NCI-H2227 treated with DMSO at 0.1 percent for 48 hours (cell line): ENCODE measurements around the gene ABHD8.
"Not testable (repeated sequence)": the region's sequence is repeated elsewhere in the genome, so short reads cannot be mapped to it uniquely, and the experiment has no call there.

Source experiments
- DNase-seq: peaks from one replicate; lab custom pipeline; 2025; lab: John Stamatoyannopoulos, UW

Gene ABHD8

DNA sequence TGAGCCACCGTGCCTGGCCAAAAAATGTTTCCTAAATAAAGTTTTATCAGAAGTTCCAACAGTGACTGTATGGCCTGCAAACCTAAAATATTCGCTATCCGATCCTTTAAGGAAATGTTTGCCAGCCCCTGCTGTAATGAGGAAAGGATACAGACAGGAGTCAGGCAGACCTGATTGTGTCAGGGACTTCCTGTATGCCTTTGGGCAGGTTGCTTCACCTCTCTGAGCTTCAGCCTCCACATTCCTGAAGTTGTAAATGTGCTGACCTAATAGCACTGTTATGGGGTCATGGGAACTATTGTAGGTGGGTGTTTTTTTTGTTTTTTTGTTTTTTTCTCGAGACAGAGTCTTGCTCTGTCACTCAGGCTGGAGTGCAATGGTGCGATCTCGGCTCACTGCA lies 6.2 kb downstream of the ABHD8 start:
- no peak for DNase-seq

DNA sequence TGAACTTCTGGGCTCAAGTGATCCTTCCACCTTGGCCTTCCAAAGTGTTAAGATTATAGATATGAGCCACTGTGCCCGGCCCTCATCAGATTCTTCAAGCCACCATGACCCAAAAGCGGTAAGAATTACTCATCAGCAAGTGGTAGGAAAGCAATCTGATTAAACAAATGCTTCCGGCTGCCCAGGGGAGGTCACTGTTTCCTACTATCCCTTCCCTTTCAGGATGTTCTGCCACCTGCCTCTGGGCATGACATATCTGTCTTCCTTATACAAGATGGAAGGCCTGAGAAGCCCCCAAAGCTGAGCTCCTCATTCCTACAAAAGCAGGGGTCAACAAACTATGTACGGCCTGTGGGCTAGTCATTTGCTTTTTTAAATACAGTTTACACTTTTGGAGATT lies 7.0 kb downstream of the ABHD8 start:
- no peak for DNase-seq

DNA sequence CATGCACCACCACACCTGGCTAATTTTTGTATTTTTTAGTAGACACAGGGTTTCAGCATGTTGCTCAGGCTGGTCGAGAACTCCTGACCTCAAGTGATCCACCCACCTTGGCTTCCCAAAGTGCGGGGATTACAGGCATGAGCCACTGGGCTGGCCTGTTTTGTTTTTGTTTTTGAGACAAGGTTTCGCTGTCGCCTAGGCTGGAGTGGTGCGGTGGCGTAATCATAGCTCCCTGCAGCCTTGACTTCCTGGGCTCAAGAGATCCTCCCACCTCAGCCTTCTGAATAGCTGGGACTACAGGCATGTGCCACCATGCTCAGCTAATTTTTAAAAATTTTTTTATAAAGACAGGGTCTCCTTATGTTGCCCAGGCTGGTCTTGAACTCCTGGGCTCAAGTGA lies 7.7 kb downstream of the ABHD8 start:
- not testable (repeated sequence) for DNase-seq

DNA sequence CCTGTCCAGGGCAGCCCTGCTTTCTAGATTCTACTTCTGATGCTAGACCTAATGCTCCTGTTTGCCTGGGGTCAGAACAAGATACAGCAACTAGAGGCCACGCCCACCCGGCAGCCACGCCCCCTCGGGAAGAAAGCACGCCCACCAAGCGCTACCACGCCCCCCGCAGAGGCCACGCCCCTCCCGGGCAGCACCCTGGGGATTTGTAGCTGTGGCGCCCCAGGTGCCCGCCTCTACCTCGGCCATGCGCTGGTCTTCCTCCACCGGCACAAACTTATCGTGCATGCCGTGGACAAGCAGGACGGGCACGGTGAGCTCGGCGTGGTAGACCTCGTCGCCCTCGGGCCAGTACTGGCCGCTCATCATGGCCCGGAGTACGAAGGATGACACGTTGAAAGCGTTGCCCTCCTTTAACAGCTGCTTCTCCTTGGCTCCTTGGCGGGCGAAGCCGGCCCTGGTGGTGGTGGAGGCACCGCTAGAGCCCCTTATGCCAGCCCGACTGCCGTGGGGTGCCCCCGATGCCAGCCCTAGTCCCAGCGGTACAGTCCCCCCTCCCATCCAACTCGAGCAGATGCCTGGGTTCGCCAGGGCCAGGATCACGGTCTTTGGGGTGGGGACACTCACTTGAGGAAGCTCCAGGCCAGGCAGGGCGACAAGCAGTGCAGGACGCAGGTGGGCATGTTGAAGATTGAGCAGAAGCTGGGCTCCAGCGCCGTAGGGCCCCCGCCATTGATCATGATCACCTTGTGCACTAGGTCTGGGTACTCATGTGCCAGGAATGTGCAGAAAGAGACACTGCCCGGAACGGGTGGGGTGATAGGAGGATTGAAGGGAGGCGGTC lies 9.0 kb downstream of the ABHD8 start:
- DNase-seq, result no peak

DNA sequence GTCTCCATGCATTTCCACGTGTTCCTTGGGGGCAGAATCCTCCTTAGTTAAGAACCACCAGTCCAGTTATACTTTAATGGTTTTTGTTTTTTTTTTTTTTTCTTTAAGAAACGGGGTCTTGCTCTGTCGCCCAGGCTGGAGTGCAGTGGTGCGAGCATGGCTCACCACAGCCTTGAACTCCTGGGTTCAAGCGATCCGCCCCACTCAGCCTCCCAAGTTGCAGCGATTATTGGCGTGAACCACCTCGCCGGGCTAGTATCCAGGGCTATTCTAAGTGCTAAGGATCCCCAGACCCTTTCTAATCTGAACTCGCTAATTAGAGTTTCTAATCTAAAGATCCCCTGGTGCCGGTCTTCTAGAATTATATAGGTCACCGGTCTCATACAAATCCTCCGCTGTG lies 9.6 kb downstream of the ABHD8 start:
- no peak for DNase-seq

DNA sequence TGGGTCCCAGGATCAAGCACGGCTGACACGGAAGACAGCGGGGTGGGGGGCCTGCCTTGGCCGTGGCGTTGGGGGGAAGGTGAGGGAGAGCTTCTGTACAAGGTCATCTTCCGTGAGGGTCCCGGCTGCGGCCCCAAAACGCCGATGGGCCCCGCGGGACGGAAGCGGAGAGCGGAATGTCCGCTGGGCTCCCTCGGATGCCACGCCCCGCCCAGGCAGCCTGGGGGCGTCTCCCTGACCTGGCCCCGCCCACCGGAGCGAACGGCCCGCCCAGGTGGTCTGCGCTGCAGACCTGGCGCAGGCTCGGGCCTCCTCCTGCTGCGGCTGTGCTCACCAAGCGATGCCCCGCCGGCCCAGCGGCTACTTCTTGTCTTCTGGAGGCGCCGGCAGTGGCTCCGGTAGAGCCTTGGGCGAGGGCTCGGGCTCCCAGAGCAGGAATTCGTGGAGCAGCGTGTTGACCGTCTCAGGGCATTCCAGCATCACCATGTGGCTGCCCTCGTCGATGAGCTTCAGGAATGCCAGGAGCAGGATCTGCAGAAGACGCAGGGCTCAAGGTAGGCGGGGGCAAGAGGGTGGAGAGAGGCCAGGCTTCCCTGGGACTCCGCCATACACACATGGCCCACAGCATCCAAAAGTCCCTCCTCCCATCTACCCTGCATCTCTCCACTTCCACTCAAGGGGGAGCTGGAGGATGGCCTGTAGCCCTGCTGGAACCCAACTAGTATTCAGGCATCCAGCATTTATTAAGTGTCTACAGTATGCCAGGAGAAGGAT lies 10.7 kb downstream of the ABHD8 start:
- DNase-seq, result no peak

DNA sequence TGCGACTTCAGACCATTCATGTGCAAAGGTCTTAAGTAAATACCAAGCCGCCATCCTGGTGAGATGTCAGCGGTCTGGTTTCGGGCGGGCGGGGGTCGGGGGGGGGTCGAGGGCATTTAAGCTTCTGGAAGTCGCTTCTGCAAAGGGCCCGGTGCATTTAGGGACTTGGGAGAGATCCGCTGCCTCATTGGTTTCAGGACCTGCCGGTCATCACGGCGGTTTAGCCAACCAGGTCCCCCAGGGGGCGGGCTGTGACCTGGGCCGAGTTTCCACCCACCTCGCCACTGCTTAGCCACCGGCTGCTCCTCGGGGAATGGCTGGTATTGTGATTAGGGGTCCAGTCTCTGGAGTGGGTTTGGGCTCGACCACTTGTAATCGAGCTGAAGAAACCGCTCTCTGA lies 13.7 kb downstream of the ABHD8 start:
- peak; percentile 5 for DNase-seq

DNA sequence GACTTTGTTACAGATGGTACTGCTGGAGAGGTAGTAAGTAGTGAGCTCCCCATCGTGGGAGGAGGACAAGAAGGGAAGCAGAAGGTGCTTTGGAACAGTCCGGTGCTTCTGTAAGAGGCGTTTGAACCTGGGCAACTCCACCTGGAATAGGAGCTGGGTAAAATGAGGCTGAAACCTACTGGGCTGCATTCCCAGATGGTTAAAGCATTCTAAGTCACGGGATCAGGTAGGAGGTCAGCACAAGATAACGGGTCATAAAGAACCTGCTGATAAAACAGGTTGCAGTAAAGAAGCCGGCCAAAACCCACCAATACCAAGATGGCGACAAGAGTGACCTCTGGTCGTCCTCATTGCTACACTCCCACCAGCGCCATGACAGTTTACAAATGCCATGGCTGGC lies 16.5 kb downstream of the ABHD8 start:
- DNase-seq, result no peak

DNA sequence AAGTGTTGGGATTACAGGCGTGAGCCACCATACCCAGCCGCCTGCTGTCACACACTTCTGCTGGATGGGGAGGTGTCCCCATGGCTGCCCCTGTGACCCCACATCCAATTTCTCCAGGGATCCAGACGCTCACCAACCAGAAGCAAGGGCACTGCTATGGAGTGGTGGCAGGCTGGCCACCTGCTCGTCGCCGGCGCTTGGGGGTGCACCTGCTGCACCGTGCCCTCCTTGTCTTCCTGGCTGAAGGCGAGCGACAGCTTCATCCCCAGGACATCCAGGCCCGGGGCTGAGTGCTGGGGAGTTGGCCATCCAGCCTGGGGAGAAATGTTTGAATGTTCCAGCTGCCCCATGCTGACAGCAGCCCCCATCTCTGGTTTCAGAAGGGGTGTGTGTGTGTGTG lies 17.0 kb downstream of the ABHD8 start:
- DNase-seq, result no peak

DNA sequence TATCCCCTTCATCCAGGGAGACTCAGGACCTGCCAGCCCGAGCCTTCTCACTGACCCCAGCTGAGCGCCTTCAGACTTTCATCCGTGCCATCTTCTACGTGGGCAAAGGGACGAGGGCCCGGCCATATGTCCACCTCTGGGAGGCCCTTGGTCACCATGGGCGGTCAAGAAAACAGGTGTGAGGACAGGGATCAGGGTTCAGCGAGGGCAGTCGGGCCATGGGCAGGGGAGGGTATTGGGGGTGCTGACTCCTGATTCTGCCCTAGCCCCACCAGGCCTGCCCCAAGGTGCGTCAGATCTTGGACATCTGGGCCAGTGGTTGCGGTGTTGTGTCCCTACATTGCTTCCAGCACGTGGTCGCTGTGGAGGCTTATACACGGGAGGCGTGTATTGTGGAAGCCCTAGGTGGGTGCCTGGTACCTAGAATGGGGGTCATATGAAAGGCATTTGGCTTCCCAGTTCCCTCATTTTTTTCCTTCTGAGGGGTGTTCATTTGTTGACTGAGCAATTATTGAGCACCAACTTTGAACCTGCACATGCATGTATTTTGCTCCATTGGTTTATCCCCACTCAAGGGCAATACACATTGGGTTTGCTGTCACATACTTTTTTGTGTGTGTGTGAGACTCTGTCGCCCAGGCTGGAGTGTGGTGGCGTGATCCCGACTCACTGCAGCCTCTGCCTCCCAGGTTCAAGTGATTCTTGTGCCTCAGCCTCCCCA lies 17.6 kb downstream of the ABHD8 start:
- DNase-seq, result no peak

DNA sequence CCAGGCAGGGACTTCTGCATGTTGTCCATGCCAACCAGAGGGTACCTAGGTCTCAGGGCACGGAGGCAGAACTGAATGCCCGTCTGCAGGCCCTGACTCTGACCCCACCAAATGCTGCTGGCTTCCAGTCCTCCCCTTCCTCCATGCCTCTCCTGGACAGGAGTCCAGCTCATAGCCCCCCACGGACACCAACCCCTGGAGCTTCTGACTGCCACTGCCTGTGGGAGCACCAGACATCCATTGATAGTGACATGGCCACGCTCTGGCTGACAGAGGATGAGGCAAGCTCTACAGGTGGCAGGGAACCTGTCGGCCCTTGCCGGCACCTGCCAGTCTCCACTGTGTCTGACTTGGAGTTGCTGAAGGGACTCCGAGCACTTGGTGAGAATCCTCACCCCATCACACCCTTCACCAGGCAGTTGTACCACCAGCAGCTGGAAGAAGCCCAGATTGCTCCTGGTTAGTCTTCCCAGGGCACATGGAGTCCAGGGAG lies 19.7 kb downstream of the ABHD8 start:
- no peak for DNase-seq

DNA sequence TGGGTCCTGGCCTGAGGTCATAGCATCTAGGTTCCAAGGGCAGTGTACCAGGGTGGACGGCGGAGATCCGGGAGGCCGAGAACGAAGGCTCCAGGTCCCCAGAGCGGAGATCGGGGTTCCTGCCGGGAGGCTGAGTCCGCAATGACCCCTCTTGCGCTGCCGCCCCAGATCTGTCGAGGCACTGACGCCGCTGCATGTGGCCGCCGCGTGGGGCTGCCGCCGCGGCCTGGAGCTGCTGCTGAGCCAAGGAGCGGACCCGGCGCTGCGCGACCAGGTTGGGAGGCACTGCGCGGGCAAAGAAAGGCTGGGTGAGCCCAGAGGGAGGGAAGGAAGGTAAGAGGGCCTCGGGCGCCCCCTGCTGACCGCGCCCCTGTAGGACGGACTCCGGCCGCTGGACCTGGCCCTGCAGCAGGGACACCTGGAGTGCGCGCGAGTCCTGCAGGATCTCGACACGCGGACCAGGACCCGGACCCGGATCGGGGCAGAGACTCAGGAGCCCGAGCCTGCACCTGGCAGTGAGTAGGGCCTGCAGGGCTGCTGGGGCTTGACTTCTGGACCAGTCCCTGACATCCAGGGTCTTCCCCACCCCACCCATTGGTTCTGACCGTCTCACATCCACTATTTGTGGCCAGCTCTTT lies 20.6 kb downstream of the ABHD8 start:
- DNase-seq, result peak; percentile 31

DNA sequence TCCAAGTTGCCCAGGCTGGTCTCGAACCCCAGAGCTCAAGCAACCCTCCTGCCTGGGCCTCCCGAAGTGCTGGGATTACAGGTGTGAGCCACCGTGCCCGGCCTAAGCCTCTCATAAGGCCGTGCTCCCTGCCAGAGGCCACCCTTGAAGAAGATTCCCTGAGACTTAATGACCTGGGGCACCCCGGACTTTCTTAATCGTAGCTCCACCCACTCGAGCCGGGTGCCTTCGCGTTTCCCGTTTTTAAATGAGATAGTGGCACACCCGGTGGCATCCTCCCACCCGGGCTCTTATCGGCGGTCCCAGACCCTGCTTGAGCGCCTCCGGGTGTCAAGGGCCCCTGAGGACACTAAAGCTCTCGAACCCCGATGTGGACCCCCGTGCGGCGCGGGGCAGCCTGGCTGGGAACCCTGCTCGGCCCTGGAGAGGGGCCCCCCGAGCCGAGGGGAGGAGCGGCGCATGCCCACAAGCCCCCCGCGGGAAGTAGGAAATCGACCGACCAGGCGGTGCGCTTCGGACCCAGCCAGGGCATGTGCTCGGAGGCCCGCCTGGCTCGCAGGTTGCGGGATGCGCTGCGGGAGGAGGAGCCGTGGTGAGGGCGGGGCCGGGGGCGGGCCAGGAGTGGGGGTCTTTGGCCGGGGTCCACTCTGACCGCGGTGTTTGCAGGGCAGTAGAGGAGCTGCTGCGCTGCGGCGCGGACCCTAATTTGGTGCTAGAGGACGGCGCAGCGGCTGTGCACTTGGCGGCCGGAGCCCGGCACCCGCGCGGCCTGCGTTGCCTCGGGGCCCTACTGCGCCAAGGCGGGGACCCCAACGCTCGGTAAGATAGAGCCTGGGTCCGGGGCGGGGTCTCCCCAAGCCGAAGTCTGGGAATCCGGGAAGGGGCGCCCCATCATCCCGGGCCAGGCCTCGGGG lies 21.6 kb downstream of the ABHD8 start, which contains the start of gene ANKLE1:
TSS of gene ANKLE1 (plus strand) at position 511 of the 914 bp plus-strand sequence. CDS start at position 531, 20 bp downstream.
- peak; percentile 6 for DNase-seq

DNA sequence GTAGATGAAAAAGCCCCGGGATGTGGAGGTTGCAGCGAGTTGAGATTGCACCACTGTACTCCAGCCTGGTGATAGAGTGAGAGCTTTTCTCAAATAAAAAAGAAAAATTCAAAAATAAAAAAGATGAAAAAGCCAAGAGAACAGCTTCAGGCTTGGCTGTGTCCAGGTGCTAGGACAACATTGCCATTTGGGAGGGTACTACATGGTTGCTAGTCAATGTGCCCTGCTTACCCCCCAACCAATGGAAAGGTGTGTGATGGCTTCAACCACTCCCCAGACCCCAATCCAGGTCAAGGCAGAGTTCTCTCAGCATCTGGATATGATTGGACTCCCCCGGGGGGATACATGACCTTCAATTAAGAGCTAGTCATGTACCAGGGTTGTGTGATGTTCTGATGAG lies 23.8 kb downstream of the ABHD8 start:
- DNase-seq, result no peak

DNA sequence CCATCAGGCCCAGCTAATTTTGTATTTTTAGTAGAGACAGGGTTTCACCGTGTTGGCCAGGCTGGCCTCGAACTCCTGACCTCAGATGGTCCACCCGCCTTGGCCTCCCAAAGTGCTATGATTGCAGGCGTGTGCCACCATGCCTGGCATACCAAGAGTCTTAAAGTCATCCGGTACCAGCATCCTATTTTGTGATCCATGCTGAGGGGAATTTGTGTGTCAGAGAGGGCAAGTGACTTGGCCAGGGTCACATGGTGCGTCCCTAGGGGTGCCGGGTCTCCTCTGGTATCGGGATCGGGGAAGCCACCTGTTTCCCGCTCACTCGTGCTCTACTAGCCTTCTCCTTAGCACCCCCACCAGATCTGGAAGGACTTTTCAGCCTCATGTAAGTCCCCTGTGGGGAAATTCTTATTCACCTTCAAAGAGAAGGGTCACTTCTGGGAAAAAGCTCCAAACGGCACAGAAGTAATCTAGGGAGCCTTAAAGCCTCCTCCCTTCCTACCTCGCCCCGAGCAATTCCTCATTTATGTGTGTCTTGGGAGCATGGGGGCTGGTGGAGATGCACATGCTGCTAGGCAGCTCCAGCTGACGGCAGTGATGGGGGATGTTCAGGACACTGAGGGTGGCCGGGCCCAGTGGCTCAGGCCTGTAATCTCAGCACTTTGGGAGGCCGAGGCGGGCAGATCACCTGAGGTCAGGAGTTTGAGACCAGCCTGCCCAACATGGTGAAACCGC lies 27.6 kb downstream of the ABHD8 start:
- DNase-seq, result no peak

DNA sequence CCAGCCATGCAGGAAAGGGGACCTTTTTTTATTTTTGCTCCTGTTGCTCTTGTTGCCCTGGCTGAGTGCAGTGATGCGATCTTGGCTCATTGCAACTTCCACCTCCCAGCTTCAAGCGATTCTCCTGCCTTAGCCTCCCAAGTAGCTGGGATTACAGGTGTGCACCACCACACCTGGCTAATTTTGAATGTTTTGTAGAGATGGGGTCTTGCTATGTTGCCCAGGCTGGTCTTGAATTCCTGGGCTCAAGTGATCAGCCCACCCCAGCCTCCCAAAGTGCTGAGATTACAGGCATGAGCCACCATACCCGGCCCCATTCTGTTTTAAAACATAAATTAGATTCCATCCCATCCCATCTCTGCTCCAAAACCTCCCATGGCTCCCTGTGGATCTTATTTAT lies 28.3 kb downstream of the ABHD8 start:
- DNase-seq, result not testable (repeated sequence)

DNA sequence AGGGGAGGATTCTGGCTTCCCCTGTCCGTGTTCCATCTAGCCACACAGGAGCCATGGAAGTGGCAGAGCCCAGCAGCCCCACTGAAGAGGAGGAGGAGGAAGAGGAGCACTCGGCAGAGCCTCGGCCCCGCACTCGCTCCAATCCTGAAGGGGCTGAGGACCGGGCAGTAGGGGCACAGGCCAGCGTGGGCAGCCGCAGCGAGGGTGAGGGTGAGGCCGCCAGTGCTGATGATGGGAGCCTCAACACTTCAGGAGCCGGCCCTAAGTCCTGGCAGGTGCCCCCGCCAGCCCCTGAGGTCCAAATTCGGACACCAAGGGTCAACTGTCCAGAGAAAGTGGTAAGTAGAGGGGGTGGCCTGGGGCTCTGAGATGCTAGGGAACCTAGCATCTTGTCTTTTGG lies 34.5 kb downstream of the ABHD8 start:
- no peak for DNase-seq

DNA sequence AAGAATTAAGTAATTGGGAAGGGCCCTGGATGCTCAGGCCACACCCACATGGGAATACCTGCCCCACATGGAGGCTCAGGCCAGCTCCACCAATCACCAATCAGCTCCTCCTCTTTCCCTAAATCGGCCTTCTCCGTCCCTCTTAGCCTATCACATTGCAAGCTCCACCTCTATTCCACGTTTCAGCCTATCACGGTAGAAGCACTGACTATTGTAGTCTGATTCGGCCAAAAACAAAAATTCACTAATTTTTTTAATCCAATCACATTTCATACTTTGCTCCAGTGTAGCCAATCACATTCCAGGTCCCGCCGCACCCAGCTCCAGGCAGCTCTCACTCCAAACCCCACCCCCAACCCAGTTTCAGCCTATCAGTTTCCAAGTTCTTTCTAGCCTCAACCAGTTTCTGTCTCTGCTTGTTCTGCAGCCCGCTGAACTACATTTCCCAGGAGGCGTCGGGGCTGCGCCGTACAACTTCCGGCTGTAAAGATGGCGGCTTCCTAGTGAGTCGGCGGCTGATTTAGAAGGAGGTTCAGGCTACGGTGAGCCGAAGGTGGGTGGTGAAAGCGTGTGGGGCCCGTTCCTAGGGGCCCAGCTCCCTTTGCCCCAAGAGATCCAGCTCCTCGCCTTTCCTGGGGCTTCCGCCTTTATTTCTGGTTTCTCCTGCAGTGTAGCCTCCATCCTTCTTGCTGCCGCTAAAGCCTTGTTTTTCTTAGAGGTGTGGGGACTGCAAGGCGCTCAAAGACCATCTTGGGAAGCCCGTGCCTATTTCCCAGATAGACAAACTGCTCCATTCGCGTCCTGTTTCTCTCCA lies 36.0 kb downstream of the ABHD8 start, which contains the start of gene BABAM1:
TSS of gene BABAM1 (plus strand) at position 469 of the 814 bp plus-strand sequence. CDS start 1,364 bp downstream, outside the sequence.
- peak; percentile 96 for DNase-seq

DNA sequence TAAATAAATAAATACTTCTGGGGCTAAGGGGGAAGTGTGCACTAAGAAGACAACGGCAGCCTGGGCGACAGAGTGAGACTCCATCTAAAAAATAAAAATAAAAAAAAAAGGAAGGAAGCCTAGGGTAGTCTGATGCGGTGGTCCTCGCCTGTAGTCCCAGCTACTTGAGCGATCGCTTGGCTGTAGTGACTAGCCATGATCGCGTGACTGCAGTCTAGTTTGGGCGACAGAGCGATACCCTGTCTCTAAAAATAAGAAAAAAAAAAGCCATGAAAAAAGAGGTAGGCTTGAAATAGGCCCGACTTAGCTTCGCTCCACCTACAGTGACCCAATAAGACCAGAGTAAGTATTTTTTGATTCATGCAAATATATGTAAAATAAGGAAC lies 36.6 kb downstream of the ABHD8 start:
- no peak for DNase-seq
